GM13976 (cell line): Measurements from ENCODE around the gene GPR183.
A peak's percentile ranks its signal among the peaks of the same experiment; 100 is the strongest.

Experiments used
- DNase-seq: peaks from one replicate; pipeline ENCODE4 v3.0.0; 2012; ENCODE audit warnings: low spot score
- CTCF ChIP-seq: IDR thresholded peaks from 2 replicates; pipeline ENCODE4 v1.5.1; 2012; ENCODE audit warnings: borderline replicate concordance, mild to moderate bottlenecking; ENCODE audit not compliant: insufficient read depth; ENCODE audit errors: extremely low read depth, missing control alignments, control extremely low read depth
- in situ Hi-C: fragments of 300-500 bp; cut with MboI; formaldehyde crosslinking; loops from one replicate; pipeline ENCODE4 v1.12.0; 2022; ENCODE audit warnings: low sequenced_read_pairs, mixed read lengths, inconsistent platforms; ENCODE audit not compliant: unreplicated experiment

Gene GPR183

DNA sequence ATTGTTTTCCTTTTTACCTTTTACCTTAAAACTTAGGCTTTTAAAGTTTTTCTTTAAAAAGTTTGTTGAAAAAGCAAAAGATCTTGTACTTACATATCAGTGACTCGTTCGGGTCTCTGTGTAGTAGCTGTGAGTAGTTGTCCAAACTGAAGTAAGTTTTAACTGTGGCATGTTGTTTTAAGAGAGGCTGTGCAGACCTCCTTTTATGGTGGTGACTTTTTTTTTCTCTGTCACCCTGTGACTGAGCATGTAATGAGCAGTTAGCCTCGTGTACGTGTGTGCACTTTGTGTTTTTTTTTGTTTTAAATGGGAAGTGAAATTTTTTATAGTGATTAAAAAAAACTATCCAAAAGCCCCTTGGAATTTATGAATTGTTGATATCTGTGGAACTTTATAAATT is at the start of gene GPR183:
Gene GPR183, minus strand, starts transcription at position 153 of the 400 bp plus-strand sequence. CDS start 11,254 bp downstream, outside the sequence.
- peak; percentile 76 for DNase-seq
- TF ChIP-seq CTCF, result no peak
- in situ Hi-C loops, result no loop called here

- DNase-seq, result peak; percentile 79
- in situ Hi-C loops, result no loop called here
- TF ChIP-seq CTCF, result no peak
These were observed 49.3 kb upstream of the GPR183 start for GRCh38 chr13:99356262-99357091.

- in situ Hi-C loops, result no loop called here
- no peak for DNase-seq
- TF ChIP-seq CTCF, result no peak
These were observed 48.7 kb upstream of the GPR183 start for GRCh38 chr13:99356012-99356261.

- TF ChIP-seq CTCF, result no peak
- in situ Hi-C loops, result no loop called here
- no peak for DNase-seq
These were observed 48.2 kb upstream of the GPR183 start for GRCh38 chr13:99355267-99356011.

- TF ChIP-seq CTCF, result no peak
- no peak for DNase-seq
- in situ Hi-C loops, result no loop called here
These were observed 47.3 kb upstream of the GPR183 start for GRCh38 chr13:99354371-99354951.

DNA sequence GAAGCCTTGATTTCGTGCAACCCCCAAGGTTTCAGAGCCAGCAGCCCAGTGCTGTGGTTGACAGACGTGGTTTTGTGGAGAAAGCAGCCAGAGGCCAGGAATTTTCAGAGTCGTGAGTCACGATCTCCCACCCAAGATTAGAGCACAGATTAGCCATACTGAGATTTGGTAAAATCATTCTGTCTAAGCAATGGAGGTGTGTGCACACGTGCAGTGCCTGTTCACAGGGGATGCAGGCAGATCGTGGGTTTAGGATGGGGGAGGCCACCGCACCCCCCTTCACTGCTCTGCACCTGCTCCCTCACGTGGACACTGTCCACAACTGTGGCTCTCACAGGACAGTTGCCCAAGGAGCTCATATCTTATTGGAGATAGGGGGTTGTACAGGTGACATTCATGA is 46.6 kb upstream of the GPR183 start:
- in situ Hi-C loops, result no loop called here

More for the DNA sequence above, 46.6 kb upstream of the GPR183 start:
- no peak for DNase-seq
- no peak for TF ChIP-seq CTCF
